ENCODE data around the gene KLB.
A peak's percentile ranks its signal among the peaks of the same experiment; 100 is the strongest.
"Not testable (repeated sequence)": the region's sequence is repeated elsewhere in the genome, so short reads cannot be mapped to it uniquely, and the experiment has no call there.

KLB gene

GRCh38 chr4:39406763-39407583 is at the start of gene KLB:
KLB (plus strand) TSS chr4:39406930; CDS start chr4:39406950, 20 bp downstream.
- ChIA-PET CTCF (interaction anchor here (1.6 kb wide), 1 partner anchor 9 kb away, joined by 7 read pairs; no protein-coding TSS in a partner anchor), POLR2A (interaction anchor here (0.5 kb wide), 1 partner anchor 9 kb away, joined by 3 read pairs; no protein-coding TSS in a partner anchor)
- no peak within 1 kb of the TSS for H3K4me3 ChIP-seq (ENCODE audit: low read depth, low read length)
- TF ChIP-seq CTCF (IDR thresholded peaks at IDR 0.05; ENCODE audit: insufficient read depth, low read length, missing control alignments) = no peak
- DNase-seq (ENCODE audit: low read depth, low spot score) = no peak

GRCh38 chr4:39357002-39357401 is 49.7 kb upstream of the KLB start:
- ChIA-PET POLR2A (no interaction called here), CTCF (no interaction called here)
- no peak overlapping the region for H3K4me3 ChIP-seq (ENCODE audit: low read depth, low read length)
- DNase-seq (ENCODE audit: low read depth, low spot score) = no peak
- TF ChIP-seq CTCF (IDR thresholded peaks at IDR 0.05; ENCODE audit: insufficient read depth, low read length, missing control alignments) = no peak

- H3K4me3 ChIP-seq (ENCODE audit: low read depth, low read length); POLR2A ChIA-PET; CTCF ChIA-PET; DNase-seq (ENCODE audit: low read depth, low spot score): not testable (repeated sequence)
Measured at GRCh38 chr4:39360611-39361010, 46.1 kb upstream of the KLB start.

GRCh38 chr4:39362827-39363226 is 43.9 kb upstream of the KLB start:
- POLR2A ChIA-PET = no interaction called here
- TF ChIP-seq CTCF (IDR thresholded peaks at IDR 0.05; ENCODE audit: insufficient read depth, low read length, missing control alignments) = no peak
- DNase-seq (ENCODE audit: low read depth, low spot score) = no peak
- CTCF ChIA-PET = no interaction called here
- H3K4me3 ChIP-seq (ENCODE audit: low read depth, low read length) = no peak overlapping the region

- no peak overlapping the region for H3K4me3 ChIP-seq (ENCODE audit: low read depth, low read length)
- DNase-seq (ENCODE audit: low read depth, low spot score) = no peak
- CTCF ChIA-PET = interaction anchor here (0.6 kb wide), 1 partner anchor 152 kb away, joined by 3 read pairs; no protein-coding TSS in a partner anchor
- POLR2A ChIA-PET = no interaction called here
- TF ChIP-seq CTCF (IDR thresholded peaks at IDR 0.05; ENCODE audit: insufficient read depth, low read length, missing control alignments) = no peak
Measured at GRCh38 chr4:39363773-39364393, 42.8 kb upstream of the KLB start.

GRCh38 chr4:39365360-39365759 is 41.4 kb upstream of the KLB start:
- CTCF ChIA-PET = interaction anchor here (1.3 kb wide), 1 partner anchor 19 kb away, joined by 3 read pairs; no protein-coding TSS in a partner anchor
- DNase-seq (ENCODE audit: low read depth, low spot score) = no peak
- peak overlapping the region; percentile 95 for H3K4me3 ChIP-seq (ENCODE audit: low read depth, low read length)
- TF ChIP-seq CTCF (IDR thresholded peaks at IDR 0.05; ENCODE audit: insufficient read depth, low read length, missing control alignments) = no peak
- POLR2A ChIA-PET = no interaction called here
